Measurements from ENCODE around the gene PRDX5.

DNA sequence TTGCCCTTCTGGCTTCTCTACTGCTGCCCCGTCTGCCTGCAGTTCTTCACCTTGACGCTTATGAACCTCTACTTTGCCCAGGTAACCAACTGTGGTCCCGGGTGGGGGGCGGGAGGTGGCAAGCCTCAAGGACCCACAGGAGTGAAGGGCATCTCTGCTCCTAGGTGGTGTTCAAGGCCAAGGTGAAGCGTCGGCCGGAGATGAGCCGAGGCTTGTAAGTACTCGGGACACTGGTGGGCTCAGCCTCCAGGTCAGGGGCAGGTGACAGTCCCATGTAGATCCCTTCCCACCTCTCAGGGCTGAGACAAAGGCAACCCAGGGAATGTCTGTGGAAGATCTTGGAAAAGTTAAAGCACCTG, 31.1 kb upstream of the PRDX5 start:
- TF ChIP-seq, protein P1, sequence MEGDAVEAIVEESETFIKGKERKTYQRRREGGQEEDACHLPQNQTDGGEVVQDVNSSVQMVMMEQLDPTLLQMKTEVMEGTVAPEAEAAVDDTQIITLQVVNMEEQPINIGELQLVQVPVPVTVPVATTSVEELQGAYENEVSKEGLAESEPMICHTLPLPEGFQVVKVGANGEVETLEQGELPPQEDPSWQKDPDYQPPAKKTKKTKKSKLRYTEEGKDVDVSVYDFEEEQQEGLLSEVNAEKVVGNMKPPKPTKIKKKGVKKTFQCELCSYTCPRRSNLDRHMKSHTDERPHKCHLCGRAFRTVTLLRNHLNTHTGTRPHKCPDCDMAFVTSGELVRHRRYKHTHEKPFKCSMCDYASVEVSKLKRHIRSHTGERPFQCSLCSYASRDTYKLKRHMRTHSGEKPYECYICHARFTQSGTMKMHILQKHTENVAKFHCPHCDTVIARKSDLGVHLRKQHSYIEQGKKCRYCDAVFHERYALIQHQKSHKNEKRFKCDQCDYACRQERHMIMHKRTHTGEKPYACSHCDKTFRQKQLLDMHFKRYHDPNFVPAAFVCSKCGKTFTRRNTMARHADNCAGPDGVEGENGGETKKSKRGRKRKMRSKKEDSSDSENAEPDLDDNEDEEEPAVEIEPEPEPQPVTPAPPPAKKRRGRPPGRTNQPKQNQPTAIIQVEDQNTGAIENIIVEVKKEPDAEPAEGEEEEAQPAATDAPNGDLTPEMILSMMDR (IDR thresholded peaks at IDR 0.05) = no peak
- TF ChIP-seq POLR2A (IDR thresholded peaks at IDR 0.05) = no peak
- TF ChIP-seq POLR2AphosphoS5 (IDR thresholded peaks at IDR 0.05) = no peak
- no peak for TF ChIP-seq EP300 (IDR thresholded peaks at IDR 0.05)
